Hematopoietic multipotent progenitor cell treated with erythropoietin and hydrocortisone succinate and interleukin-3 and kit ligand, for 8 days (in vitro differentiated cells): ENCODE results near the gene SLC5A3.

Source experiments
- DNase-seq: peaks from one replicate; pipeline ENCODE4 v3.0.0-alpha.2; 2015

SLC5A3 gene

DNA sequence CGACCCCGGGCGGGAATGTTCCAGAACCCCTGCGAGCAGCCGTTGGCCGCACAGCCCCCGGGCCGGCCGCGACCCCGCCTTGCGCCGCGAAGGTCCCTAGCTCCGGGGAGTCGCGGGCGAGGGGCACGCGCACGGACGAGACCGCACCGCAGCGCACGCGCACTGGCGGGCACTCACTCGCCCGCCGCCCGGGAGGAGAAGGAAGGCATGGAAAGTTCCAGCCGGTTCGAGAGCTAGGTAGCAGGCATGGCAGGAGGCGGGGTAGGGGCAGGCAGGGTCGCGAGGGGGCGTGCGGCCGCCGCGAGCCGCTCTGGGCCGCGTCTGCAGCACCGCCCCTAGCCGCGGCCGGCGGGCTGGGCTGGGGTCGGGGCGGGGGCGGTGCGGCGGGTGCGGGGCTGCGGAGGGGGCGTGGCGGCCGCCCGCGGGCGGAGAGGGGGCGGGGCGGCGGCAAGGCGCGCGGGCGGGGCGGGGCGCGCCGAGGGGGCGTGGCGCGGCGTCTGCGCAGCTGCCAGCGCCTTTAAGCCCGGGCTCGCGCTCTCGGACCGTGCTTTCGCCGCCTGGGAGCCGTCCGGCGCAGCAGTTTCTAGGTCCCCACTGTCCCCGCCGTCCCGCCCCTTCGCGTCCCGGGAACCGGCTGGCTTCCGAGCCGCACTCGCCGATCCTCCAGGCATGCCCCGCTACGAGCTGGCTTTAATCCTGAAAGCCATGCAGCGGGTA is at the start of gene SLC5A3, which contains the start of gene MRPS6:
SLC5A3 (plus strand) TSS at position 547 of the 717 bp plus-strand sequence. CDS start 21,621 bp downstream, outside the sequence.
MRPS6 (plus strand) TSS at position 547 of the 717 bp plus-strand sequence; CDS start at position 670, 123 bp downstream.
- peak; percentile 80 for DNase-seq

DNA sequence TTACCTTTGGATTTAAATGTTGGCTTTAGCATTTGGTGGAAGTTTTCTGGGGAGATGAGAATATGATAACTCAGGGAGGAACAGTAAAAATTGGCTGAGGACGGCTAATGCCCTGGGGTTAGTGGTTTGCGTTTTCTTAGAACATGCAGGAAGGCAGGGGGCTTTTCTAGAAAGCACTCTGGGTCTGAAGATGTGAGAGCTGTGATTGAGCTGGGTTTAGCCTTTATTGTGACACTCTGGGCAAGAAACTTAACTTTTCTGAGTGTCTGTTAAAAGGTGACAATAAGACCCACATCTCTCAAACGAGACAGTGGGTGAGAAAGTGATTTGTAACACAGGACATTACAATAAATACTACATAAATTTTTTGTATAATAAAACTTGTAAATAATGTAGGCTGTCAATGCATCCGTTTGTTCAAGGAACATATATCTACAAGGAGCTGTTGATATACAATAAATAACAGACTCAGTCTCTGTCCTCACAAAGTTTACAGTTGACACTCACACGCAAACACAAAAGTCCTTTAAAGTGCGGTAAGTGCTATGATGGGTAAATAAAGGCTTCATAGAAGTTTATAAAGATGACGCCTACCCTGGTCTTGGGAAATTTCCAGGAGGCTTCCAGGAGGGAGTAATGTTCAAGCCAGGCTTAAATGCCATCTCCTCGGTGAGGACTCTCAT is 49.5 kb upstream of the SLC5A3 start:
- DNase-seq: no peak

DNA sequence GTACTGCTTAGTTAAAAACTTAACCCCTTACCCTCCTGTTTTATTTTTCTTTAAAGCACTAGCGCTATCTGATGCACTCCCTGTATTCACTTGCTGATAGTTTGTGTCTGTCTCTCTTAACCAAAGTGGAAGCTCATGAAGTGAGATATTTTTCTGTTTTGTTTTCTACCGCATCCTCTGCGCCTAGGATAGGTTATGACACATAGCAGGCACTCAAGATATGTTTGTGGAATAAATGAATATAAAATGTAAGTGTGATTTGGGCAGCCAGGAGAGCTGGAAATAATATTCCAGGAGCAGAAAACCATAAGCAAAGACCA is 49.0 kb upstream of the SLC5A3 start:
- no peak for DNase-seq

DNA sequence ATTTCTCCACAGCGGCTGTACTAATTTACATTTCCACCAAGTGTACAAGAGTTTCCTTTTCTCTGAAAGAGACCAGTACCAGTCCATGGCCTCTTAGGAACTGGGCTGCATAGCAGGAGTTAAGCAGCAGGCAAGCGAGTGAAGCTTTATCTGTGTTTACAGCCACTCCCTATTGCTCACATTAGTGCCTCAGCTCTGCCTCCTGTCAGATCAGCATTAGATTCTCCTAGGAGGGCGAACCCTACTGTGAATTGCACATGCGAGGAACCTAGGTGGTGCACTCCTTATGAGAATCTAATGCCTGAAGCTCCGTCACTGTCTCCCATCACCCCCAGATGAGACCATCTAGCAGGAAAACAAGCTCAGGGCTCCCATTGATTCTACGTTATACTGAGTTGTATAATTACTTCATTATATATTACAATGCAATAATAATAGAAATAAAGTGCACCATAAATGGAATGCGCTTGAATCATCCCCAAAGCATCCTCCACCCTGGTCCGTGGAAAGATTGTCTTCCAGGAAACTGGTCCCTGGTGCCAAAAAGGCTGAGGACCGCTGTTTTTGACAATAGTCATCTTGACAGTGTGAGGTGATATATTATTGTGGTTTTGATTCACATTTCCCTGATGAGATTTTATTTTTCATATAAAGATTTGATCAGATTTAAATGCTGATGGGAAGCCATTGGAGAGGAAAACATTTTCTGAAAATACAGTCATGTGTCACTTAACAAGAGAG is 45.5 kb upstream of the SLC5A3 start:
- peak; percentile 7 for DNase-seq

DNA sequence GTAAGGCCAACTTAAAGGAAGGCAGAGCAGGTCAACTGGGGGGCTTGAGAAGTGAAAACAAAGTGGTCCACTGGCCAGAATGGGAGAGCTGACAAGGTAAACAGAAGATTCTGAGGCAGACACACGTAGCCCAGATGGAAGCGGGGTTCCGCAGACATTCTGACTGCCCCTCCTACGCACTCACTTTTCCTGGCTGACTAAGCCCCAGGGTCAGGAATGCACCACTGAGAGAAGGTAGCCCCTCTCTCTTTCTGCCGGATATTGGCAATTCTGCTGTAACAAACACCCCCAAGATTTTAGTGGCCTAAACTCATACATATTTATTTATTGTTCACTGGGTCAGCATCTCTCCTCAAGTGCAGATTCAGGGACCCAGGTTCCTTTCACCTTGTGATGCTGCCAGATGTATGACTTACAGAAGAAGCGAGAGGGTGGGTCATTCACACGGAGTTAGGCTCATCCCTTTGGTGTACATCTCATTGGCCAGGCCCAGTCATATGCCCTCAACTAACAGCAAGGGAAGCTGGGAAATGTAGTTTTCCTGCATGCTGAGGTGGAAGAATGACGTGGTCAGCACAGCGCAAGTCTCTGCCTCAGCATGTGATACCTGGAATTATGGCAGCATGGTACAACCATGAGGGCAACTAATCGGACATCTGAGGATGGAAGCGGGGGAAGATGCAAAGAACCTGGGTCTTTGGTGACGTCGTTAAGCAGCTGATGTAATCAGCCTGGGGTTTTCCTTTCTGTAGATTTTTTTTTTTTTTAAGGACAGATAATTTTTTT is 43.4 kb upstream of the SLC5A3 start:
- DNase-seq: peak; percentile 62

DNA sequence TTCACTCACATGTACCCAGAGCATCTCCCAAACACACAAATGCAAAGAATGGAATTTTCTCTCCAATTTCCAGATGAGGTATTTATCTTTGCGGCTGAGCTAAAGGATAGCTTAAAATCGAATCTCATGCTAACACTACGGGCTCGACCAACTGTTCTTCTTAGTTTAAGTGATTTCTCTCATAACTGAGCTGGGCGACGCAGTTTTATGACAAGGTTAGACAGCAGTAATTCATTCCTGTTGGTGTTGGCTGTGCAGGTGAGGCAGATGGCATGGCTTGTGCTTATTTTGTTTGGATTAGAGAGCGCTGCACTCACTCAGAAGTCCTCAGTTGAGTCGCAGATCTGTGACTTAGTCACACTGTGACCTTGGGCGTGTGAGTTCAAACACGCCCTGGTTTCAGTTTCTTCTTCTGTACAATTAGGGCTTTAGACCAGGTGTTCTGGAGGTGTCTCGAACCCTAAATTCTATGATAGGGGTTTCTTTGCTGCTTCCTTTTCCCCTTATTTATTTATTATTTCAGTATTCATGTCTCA is 41.5 kb upstream of the SLC5A3 start:
- no peak for DNase-seq

DNA sequence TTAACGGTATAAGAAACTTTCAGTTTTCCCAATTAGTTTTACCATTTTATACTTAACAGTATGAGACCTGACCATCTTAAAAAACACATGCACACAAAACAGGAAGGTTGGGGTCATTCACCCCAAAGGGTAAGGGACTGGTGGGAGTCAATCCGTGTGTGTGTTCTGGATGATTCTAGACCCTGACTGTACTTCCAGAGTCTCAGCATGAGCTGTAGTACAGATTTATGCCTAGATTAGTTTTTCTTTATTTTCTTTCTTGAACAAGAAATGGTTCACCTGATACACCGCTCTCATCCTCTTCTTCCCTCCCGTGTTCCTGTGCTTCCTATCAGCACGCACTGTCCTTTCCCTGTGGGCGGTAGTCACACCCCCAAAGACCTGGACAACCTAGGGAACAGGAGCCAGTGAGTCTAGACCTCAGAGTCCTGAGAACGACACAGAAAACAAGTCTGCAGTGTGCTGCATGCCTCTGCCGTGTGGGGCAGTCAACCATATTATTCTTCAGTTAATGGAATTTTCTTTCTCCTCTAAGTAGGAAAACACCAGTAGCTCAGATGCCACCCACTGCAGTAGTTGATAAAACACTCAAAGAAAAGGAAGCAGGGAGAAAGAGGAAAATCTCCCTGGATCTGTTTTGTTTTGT is 38.9 kb upstream of the SLC5A3 start:
- DNase-seq: no peak

DNA sequence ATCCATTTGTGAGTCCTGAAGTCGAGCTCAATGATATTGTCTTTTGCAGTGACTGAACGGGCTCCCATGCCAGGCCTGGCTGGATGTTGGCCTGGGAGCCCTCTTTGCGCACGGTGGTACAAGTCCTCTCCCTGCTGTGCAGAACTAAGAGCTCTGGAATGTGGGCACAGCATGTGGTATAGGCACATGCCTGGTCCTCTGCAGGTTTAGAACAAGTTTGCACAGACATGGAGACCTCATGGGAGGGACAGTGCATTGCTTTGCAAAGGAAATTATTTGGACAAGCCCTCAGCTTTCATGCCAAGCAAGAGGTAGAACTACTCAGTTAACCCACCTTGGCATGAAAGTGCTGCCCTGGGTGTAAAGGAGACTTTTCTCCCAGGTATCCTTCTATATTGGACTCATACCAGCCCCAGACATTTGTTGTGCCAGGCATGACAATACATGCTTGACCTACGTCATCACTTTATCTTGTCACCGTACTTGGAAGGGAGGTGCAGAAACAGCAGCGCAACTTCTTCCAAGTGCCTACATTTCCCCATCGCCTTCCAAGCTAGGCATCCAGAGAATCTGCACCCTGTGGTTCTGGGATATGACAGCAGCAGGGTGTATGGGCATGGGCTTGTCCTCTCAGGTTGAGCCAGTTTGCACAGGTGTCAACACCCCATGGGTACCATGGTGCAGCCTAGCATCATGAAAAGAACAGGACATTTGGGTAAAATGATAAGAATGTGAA is 37.6 kb upstream of the SLC5A3 start:
- no peak for DNase-seq

DNA sequence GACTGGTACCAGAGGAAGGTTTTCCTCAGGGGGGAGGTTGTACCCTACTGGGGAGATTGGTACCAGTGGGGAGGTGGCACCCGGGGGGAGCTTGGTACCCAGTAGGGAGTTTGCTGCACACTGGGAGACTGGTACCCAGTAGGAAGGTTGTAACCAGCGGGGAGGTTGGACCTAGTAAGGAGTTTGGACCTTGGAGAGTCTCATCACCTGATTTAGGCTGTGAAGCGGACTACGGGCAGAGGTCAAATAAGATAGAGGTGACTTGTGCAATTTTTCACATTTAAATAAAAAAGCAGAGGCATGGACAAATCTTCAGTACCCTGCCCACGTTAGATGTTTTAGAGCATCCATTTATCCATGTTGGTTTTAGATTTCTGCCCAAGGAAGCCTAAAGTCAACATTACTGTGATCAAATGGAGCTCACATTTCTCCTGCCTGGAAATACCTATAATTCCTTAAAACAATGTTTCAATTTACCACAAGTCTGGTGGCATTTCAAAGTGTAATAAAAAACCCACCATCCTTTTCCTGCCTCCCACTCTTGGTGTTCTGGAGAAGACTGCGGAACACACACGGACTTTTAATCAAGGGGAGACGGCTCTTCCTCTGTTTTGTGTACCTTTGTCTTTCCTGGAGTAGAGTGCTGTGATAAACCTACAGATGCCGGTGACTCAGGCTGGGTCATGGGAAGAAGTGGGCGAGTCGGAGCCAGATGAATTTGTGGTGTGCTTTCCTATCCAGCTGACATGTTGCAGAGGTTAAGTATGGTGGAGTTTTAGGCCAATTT is 36.2 kb upstream of the SLC5A3 start:
- no peak for DNase-seq

DNA sequence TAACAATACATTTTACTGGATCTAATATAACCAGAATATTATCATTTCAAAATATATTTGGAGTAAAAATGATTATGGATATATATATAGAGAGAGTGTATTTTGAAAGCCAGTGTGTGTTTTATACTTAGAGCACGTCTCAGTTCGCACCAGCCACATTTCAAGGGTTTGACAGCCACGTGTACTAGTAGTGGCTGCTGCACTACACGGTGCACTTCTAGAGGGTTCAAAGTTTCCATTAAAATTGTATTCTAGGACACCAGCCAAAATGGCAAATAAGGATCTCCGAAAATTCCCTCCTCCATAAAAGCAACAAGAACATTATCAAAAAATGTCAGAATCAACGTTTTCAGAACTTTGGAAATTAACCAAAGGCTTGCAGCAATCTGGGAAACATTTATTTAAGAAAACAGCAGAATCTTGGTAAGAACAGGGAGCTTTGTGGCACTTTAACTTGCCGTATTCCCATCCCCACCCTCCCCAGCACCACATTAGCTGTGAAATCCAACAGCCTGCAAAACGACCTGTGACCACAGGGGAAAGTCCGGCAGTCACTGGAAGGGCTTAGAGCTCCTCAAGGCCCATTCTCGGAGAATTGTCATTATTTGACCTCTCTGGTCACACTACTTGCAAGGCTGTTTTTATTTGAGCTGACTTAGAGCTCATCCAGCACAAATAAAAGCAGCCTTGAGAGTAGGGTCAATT is 33.5 kb upstream of the SLC5A3 start:
- DNase-seq: no peak

DNA sequence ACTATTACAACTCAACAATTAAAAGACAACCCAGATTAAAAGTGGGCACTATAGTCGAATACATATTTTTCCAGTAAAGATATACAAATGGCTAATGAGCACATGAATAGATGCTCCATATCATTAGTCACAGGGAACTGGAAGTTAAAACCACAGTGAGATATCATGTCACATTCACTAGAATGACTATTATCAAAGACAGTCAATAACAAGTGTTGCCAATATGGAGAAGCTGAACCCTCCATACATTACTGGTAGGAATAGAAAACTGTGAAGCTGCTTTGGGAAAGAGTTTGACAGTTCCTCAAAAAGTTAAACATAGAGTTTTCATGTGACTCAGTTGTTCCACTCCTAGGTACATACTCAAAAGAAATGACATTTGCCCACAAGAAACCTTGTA is 30.6 kb upstream of the SLC5A3 start:
- peak; percentile 28 for DNase-seq

DNA sequence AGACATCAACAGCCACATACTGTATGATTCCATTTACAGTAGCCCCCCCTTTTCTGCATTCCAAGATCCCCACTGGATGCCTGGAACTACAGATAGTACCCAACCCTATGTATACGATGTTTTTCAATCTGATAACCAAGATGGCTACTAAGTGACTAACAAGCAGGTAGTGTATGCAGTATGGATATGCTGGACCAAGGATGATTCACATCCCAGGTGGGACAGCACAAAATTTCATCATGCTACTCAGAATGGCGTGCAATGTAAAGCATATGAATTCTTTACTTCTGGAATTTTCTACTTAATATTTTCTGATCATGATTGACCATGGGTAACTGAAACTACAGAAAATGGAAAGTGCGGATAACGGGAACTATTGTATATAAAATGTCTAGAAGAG is 30.0 kb upstream of the SLC5A3 start:
- no peak for DNase-seq

DNA sequence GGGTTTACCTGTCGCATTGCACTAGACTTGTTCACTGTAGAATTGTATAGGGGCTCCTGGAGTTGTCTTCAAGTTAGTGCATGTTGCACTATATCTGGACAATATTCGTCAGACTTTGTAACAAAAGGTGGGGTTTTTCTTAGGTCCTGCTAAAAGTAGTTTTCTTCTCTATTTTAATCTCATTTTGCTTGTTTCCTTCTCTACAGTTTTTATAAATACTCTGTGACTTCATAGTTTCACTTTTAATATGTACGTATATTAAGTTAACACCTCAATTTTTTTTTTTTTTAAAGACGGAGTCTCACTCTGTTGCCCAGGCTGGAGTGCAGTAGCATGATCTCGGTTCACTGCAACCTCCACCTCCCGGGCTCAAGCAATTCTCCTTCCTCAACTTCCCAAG is 26.5 kb upstream of the SLC5A3 start:
- DNase-seq: no peak

DNA sequence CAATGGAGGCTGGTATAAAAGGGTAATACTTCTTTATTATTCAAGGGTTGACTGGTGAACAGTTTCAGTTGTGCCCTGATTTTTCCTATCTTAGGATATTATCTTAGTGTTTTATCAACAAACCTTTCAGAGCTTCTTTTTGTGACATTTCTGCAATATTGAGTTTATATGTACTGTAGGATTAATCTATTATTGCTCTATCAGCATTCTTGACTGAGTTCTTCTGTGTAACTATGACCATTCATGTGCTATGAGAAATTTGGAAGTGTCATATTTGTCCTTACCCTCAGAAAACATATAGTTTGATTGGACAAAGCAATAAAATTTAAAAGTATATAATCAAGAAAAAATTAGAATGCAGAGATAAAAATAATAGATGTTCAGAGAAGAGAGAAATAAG is 25.5 kb upstream of the SLC5A3 start:
- no peak for DNase-seq

DNA sequence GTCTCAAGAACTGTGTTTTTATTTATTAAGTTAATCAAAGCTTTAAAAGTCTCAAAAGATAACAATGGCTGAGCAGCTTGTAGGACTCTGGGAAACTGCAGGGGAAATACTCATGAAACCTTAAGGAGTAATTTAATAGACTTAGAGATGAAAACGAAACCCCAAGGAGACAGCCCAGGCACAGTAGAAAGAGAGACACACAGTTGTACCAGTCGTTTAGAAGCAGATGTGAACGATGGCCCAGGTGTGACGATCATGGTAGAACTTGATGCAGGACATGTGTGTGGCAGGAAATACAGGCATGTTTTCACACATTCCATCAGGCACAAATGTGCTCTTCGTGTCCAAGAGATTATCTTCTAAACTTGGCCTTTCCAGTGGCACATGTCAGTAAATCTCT is 21.2 kb upstream of the SLC5A3 start:
- DNase-seq: no peak

DNA sequence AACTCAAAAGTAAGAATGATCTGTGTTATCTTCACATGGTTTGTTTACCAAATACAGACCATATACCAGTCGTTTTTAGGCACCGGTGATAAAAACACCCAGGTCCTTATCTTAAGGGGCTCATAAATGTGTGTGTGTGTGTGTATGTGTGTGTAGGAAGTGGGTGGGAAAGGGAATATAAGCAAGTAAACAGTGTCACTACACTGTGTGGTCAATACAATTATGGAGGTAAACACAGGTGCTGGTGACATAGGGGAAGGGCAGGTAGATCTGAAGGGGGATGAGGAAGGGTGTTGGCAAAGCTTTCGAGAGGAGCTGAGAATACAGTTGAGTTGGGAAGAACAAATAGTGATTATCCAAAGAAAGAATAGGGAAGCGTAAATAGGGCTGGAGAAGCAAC is 19.1 kb upstream of the SLC5A3 start:
- no peak for DNase-seq

DNA sequence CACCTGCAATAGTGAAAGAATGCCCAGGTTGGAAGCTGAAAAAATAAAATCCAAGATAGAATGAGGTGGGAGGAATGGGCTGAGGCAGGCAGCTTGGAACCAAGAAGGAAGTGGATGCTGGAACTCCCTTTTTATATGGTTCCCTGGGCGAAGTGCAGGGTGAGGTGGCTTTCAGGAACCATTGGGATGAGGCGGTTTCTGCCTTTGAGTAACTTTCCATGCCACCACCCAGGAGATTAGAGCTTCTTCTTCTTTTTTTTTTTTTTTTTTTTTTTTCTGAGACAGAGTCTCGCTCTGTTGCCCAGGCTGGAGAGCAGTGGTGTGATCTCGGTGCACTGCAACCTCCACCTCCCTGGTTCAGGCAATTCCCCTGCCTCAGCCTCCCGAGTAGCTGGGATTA is 17.8 kb upstream of the SLC5A3 start:
- DNase-seq: no peak

DNA sequence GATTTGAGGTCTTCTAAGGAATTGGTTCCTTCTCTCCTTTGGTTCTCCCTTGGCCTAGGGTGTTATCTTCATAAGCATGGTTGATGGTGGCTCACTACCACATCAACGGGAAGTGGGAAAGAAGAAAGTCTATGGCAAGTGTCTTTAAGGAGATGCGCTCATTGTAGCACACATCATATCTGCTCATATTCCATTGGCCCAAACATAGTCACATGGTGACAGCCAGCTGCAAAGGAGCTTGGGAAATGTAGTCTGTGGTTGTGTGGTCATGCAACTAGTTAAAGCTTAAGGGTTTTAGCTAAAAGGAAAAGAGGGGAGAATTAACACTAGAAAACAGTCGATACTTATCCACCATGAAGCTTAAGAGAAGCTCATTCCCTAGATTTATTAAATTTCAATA is 11.4 kb upstream of the SLC5A3 start:
- DNase-seq: peak; percentile 35

DNA sequence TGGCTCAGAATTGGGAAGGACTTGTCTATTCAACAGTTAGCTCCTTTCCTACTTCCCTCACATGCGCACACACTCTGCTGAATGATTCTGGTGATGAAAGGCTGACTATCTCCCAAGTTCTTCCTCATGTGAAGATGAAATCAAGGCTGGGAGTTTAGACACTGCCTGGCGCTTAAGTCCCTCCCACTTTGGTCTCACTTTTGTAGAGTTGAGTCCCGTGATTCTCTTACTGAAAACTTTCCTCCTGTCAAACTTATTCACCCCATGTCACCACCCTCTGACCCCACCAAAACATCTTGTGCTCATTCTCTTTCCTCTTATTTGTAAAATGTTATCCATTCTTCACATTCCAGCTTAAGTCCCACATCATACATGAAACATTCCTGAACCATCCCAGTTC is 8.4 kb upstream of the SLC5A3 start:
- no peak for DNase-seq

DNA sequence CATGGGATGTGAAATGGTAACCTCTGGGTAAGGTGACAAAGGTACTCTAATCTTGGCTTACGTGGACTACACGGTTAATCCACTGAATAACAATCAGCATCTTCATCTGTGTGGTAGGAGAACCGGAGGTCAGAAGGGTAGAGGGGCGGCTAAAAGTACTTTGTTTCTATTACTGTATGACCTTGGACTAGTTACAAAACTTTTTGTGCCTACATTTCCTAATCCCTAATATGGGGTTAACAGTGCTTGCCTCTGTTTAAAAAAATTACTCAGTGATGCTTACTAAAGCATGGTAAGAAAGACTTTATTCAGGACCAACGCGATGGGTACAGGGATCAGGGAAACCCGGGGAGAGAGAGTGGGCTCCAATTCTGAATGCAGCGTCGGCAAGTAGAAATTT is 1.7 kb upstream of the SLC5A3 start:
- DNase-seq: no peak
